ENCODE results near the gene PRR9. TPM values are rescaled to one million over a fixed set of nuclear protein-coding genes. Genes with fewer than 3 reads are reported as not detected.
"Not testable (repeated sequence)": the region's sequence is repeated elsewhere in the genome, so short reads cannot be mapped to it uniquely, and the experiment has no call there.

Gene PRR9
- total RNA-seq, 1 experiment from 2014 or later = not detected

- Histone ChIP-seq H3K27ac (ENCODE audit: low read length) (no peak overlapping the region), H3K4me2 (ENCODE audit: low read length) (no peak overlapping the region), H3K9me2 (replicated peaks; ENCODE audit: low read length) (no peaks in the 10 kb centered on the region), H3K4me3 (ENCODE audit: low read length) (no peak overlapping the region), H4K20me1 (ENCODE audit: low read length) (no peaks in the 10 kb centered on the region), H3K4me1 (ENCODE audit: insufficient read depth, low read length) (no peaks in the 10 kb centered on the region), H3K79me2 (ENCODE audit: low read length) (no peaks in the 10 kb centered on the region), H3K36me3 (ENCODE audit: low read depth, low read length) (no peaks in the 10 kb centered on the region), H2AFZ (ENCODE audit: low read length) (no peak overlapping the region), H3K9me3 (ENCODE audit: low read length) (no peaks in the 10 kb centered on the region), H3K9ac (ENCODE audit: low read length) (no peak overlapping the region), H3F3A (ENCODE audit: low read length, unreplicated experiment) (no peaks in the 10 kb centered on the region), H3K27me3 (ENCODE audit: low read length) (peaks cover 44% of the 10 kb centered on the region)
- intact Hi-C loops (cut with micrococcal nuclease) = no loop called here
- POLR2A ChIA-PET (ENCODE audit: unreplicated experiment) = no interaction called here
- ATAC-seq (no peak), DNase-seq (no peak)
- BruUV-seq (replicated peaks) = no TSS peak
- TF ChIP-seq EZH2 (IDR thresholded peaks at IDR 0.05; ENCODE audit: low read length, unreplicated experiment) (no peak), CTCF (conservative IDR thresholded peaks at IDR 0.05; ENCODE audit: low read depth, low read length) (no peak), EZH2phosphoT487 (IDR thresholded peaks at IDR 0.05; ENCODE audit: borderline replicate concordance, low read length) (no peak)
- CTCF ChIA-PET = no interaction called here
These were observed 11.1 kb downstream of the PRR9 start for GRCh38 chr1:153228491-153228890.

- DNase-seq (peak; percentile 25), ATAC-seq (peak; percentile 67)
- H3K27ac ChIP-seq (ENCODE audit: low read length); BruUV-seq (replicated peaks); H3K79me2 ChIP-seq (ENCODE audit: low read length); intact Hi-C loops (cut with micrococcal nuclease); H3K4me3 ChIP-seq (ENCODE audit: low read length); H3K4me2 ChIP-seq (ENCODE audit: low read length); H3K9me3 ChIP-seq (ENCODE audit: low read length); H3K9ac ChIP-seq (ENCODE audit: low read length); H3F3A ChIP-seq (ENCODE audit: low read length, unreplicated experiment); H3K4me1 ChIP-seq (ENCODE audit: insufficient read depth, low read length); H4K20me1 ChIP-seq (ENCODE audit: low read length); H3K36me3 ChIP-seq (ENCODE audit: low read depth, low read length); POLR2A ChIA-PET (ENCODE audit: unreplicated experiment); CTCF ChIA-PET; H2AFZ ChIP-seq (ENCODE audit: low read length); H3K9me2 ChIP-seq (replicated peaks; ENCODE audit: low read length): not testable (repeated sequence)
- H3K27me3 ChIP-seq (ENCODE audit: low read length) = peaks cover 38% of the 10 kb centered on the region
- TF ChIP-seq CTCF (conservative IDR thresholded peaks at IDR 0.05; ENCODE audit: low read depth, low read length) = peak; percentile 66
These were observed 11.9 kb downstream of the PRR9 start for GRCh38 chr1:153229076-153229829.

- H3K4me2 ChIP-seq (ENCODE audit: low read length) = no peak overlapping the region
- no peak for DNase-seq
- no peak overlapping the region for H2AFZ ChIP-seq (ENCODE audit: low read length)
- ChIA-PET POLR2A (ENCODE audit: unreplicated experiment) (no interaction called here), CTCF (no interaction called here)
- no TSS peak for BruUV-seq (replicated peaks)
- no peak for ATAC-seq
- peaks cover 38% of the 10 kb centered on the region for H3K27me3 ChIP-seq (ENCODE audit: low read length)
- no peak overlapping the region for H3K4me3 ChIP-seq (ENCODE audit: low read length)
- H3K79me2 ChIP-seq (ENCODE audit: low read length) = no peaks in the 10 kb centered on the region
- H3K9ac ChIP-seq (ENCODE audit: low read length) = no peak overlapping the region
- no peaks in the 10 kb centered on the region for H3K4me1 ChIP-seq (ENCODE audit: insufficient read depth, low read length)
- intact Hi-C loops (cut with micrococcal nuclease) = no loop called here
- H3K27ac ChIP-seq (ENCODE audit: low read length) = no peak overlapping the region
- no peaks in the 10 kb centered on the region for H3F3A ChIP-seq (ENCODE audit: low read length, unreplicated experiment)
- TF ChIP-seq CTCF (conservative IDR thresholded peaks at IDR 0.05; ENCODE audit: low read depth, low read length) = no peak
- no peak for TF ChIP-seq EZH2 (IDR thresholded peaks at IDR 0.05; ENCODE audit: low read length, unreplicated experiment)
- no peak for TF ChIP-seq EZH2phosphoT487 (IDR thresholded peaks at IDR 0.05; ENCODE audit: borderline replicate concordance, low read length)
- H4K20me1 ChIP-seq (ENCODE audit: low read length) = no peaks in the 10 kb centered on the region
- H3K36me3 ChIP-seq (ENCODE audit: low read depth, low read length) = no peaks in the 10 kb centered on the region
- H3K9me2 ChIP-seq (replicated peaks; ENCODE audit: low read length) = no peaks in the 10 kb centered on the region
- no peaks in the 10 kb centered on the region for H3K9me3 ChIP-seq (ENCODE audit: low read length)
These were observed 14.0 kb downstream of the PRR9 start for GRCh38 chr1:153231363-153231762.

Data from PC-3 (cell line).